HG03064 (cell line): ENCODE results near the gene MRPL24.
A peak's percentile ranks its signal among the peaks of the same experiment; 100 is the strongest.

Experiments
- ATAC-seq: cut with Tn5 transposase; IDR thresholded peaks from one replicate; pipeline ENCODE4 v1.9.1; 2021; ENCODE audit warnings: low read depth; ENCODE audit not compliant: unreplicated experiment

Gene MRPL24

DNA sequence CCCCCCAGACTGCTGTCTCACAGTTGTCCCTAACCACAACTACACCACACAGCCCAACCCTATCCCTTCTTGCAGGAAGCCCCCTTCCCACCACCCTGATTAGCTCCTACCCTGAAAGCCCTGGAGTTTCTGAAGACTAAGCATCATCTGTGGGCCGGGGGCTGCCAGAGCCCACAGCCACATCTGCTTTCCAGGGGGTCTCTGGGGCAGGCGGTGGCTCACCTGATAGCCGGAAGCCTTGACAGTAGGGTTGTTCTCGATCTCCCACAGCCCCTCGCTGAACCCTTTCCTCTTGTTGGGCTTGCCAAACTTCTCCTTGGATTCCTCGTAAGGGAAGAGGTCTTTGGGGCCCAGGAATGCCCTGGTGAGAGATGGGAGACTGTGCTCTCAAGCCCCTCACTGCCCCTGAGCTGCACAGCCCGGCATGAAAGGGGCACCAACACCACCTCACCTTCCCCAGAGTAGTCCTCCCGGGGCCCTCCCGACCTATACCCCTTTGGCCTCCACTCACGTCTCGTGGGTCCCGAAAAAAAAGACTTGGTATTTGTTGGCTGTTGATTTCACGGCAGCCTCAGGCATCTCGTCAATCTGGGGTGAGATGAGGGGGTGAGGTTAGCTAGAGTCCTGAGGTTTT is 4.0 kb upstream of the MRPL24 start:
- ATAC-seq, result no peak

DNA sequence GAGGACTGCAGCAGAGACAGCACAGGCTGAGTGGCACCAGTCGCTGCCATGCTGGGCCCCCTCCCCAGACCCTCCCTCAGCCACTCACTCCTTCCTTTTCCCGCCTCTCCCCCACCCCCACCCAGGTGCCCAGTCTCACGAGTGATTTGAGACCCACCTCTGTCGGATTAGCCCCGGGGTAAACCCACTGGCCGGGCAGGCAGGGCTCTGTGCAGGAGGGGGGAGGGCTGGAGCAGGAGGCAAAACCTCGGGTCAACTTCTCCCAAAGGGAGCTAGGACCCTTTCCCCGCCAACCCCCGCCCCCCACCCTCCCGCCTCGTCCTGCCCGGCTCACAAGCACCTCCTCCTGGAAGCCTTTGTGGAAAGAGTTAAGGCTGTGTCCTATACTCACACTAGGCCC is 3.5 kb upstream of the MRPL24 start:
- no peak for ATAC-seq

DNA sequence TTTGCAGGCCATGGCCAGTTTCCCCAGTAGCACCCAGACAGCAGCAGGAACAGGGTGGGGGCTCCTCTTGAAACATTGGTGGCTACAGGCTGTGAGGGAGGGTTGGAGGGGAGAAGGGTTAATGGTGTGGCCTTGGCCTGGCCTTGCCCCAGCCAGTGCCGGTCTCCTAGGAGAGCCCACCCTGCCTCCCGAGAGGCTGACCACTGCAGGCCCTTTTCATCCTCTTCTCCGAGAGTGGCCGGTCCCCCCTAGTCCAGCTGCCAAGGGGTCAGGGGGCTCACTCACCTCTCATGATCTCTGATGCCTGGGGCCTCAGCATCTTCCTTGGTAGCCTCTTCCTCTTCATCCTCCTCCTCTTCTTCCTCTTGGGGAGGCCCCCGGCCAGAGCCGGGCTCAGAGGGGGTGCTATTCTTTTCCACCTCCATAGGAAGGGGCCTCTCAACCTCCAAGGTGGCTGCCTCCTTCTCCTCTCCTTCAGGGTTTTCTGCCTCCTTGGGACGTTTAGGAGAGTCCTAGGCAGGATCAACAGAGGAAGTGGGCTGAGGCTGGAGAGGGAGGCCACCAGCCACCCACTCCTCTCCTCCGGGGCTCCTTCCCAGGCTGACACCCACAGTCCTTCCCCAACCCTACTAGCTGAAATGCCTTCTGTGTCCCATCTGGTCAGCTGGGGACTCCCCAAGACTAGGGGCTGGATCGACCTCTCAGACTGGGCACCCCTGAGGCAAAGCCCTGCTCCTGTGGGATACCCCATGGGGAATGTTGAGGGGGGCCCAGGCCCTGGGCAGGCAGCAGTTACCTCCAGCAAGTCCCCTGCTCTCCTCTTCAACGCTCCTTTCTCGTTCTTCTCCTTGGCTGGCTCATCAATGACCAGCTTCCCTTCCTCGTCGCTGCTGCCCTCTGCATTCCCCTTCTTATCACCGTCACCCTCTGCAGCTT is 2.7 kb upstream of the MRPL24 start:
- no peak for ATAC-seq

DNA sequence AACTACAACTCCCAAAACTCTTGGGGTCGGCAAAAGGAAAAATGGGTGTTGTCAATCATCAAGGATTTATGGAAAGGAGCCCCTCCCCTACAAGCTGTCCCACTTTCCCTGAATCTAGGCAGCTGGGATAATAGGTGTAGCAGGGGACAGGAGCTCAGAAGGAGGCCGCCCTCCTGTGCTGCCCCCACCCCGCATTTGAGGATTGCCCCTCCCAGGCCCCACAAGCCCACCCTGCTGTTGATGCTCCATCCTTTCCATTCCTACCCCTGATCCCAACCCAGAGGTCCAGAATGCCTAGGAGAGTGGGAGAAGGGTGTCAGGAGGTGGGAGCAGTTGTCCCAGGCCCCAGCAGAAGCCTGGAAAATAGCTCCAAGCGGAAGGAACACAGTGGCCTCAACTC is 1.9 kb upstream of the MRPL24 start:
- no peak for ATAC-seq

DNA sequence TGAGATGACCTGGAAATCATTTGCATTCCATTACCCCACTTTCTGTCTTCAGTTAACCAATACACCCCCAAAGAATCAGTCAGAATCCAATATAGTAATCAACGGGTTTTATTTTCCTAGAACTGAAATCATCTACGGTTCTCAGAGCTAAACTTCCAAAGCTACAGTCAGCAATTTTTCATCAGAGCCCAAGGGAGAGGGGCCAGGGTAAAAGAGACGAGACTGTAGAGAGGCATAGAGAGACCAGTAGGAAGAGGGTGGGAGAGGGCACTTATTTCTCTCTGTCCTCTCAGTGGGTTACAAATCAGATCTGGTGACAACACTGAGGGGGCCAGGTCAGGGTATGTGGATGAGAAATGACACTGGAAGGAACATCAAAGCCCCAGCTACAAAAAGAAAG is 1.1 kb upstream of the MRPL24 start:
- no peak for ATAC-seq

DNA sequence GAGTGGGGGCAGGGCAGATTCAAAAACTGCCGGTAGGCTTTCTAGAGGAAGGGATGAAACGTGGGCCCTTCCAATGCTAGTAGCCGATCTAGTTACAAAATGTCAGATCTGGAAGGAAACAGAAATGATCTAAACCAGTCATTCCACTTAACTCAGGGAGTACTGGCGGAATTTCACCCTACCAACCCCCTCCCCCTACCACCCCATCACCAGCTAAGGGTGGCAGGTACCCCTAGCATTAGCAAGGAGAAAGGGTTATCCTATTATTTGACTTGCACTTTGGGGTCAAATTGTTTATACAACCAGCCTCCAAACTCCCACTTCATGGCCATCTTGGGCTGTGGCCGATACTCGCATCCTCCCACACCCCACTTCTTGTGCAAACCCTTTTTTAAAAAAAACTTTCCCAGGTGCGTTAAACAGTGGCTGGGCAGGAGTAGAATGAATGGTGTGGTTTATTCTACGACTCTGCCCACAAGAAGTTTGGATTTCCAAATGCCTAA is 644 bp upstream of the MRPL24 start:
- no peak for ATAC-seq

DNA sequence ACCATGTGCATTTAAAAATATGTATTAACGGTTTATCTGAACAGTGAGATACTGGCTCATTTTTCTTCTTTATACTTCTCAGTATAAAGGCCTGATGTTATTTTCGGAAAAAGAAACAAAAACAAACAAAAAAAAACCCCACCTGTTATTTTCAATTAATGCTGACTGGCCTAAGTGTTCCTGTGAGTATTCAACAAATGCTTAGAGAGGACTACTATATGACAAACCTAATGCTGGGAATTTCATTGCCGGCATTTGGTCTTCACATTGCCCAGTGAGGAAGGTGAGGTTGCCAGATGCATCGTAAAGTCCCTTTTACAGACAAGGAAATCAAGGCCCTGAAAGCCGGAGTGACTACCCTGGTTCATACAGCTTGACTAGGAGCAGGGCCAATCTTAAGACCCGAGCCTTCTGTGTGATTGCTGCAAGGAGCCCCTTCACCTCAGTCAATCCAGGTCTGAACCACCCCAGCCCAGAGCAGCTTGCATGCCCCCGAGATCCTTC is 599 bp downstream of the MRPL24 start:
- ATAC-seq, result no peak

DNA sequence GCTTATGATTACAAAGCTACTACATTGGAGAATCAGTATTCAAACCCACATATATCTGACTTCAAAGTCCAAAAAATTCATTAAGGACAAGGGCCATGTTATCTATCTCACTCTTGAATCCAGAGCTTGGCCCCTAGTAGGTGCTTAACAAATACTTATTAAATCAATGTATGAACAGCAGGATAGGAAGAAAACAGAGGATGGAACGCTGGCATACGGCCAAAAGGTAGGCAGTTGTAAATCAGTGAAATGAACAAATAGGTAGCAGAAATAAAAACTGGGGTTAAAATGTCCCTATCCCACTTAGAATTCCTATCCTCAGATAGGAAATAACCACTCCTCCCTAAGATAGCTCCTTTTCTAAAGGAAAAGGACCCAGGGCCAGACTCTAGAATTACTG is 2.0 kb downstream of the MRPL24 start:
- no peak for ATAC-seq

DNA sequence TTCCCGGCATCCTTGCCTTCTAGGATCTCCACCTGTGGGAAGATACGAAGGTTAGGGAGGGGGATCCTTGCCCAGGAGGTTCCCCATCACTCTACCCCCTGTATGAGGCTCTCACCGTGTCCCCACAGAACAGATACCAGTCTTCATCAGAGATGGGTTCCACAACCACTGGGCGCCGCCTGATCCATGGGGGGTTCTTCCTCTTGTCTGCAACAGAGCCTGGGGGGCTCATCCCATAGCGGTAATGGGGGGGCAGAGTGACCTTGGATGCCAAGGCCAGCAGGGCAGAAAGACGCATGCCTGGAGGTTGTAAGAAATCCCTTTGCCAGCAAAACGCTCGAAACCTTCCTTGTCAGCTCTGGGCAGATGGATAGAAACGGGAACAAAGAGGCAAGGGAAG is 2.5 kb downstream of the MRPL24 start:
- no peak for ATAC-seq

DNA sequence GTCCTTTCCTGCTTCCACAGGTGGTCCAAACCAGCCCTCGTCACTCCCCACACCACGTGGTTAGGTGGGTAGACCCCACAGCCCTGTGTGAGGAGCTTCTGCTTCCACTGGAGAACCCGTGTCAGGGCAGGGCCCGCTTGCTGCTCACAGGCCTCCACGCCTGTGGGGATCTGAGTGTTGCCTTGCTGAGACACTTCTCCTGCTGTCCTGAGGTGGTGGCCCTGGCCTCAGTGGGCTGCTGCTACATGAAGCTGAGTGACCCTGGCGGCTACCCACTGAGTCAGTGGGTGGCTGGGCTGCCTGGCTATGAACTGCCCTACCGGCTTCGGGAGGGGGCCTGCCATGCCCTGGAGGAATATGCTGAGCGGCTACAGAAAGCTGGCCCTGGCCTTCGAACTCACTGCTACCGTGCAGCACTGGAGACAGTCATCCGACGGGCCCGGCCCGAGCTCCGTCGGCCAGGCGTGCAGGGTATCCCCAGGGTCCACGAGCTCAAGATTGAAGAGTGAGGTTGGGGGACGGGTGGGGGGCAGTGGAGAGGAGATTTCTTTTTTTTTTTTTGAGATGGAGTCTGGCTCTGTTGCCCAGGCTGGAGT is 6.8 kb downstream of the MRPL24 start:
- no peak for ATAC-seq

DNA sequence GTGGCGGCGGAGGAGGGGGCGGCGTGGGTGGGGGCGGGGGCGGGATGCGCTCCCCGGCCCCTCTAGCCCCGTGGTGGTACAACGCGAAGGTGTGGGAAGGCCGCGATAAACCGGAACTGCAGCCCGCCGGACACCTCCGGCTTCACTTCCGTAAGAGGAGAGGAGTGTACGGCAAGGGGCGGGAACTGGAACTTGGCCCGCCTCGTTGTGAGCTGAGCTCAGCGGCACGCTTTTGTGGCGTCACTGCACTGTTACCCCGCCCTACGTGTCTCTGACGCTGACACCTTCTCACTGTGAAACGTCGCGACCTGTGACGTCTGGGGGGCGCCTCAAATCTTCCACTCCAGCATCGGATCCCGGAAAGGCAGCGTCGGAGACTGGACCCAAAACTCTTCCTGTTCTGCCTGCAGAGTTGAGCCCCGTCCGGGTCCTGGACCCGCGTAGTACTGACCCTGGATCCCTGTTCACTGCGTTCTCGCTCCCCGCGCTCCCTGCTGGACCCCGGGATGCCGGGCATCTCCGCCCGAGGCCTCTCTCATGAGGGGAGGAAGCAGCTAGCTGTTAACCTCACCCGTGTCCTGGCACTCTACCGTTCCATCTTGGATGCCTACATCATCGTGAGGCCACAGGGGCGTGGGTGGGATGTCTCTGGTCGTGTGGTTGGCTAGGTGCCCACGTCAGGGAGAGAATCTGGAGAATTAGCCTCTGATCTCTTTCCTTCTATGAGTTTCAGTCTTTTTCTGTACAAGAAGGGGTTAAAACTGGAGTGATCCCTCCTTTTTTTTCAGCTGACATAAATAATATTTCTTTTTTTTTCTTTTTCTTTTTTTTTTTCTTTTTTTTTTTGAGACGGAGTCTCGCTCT is 12.1 kb downstream of the MRPL24 start, which contains the start of gene ISG20L2:
ISG20L2 (minus strand) TSS at position 168 of the 864 bp plus-strand sequence. CDS start 1,114 bp downstream, outside the sequence.
- ATAC-seq, result peak; percentile 84

DNA sequence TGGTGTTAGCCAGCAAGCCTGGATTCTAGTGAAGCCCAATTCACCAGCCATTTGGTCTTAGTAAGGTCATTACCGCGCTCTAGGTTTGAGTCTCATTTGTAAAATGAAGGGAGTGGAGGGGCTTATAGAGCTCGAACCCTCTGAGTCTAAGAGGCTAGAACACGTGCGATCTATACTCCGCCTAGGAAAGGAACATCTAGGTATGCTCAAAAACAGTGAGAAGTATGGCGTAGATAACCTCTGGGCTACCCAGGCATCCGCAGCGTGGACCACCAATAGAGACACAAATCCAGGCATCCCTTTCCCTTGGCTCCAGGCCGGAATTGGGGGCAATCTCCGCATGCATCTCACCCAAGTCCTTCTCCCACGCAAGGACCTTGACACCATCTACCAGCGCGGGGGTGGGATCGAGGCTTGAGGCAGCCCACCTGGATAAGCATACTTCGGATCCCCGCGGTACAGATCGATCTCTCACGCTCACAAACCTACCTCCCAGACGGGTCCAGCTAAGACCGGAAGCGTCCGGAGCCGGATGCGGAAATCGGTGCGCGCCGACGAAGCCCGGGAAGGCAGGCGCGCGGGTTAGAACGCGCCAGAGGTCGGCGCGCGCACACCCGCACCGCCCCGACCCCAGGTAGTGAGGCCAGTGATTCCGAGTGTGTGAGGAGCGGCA is 12.8 kb downstream of the MRPL24 start, which contains the start of gene METTL25B:
METTL25B (plus strand) TSS at position 544 of the 673 bp plus-strand sequence. CDS start 636 bp downstream, outside the sequence.
- peak; percentile 44 for ATAC-seq

DNA sequence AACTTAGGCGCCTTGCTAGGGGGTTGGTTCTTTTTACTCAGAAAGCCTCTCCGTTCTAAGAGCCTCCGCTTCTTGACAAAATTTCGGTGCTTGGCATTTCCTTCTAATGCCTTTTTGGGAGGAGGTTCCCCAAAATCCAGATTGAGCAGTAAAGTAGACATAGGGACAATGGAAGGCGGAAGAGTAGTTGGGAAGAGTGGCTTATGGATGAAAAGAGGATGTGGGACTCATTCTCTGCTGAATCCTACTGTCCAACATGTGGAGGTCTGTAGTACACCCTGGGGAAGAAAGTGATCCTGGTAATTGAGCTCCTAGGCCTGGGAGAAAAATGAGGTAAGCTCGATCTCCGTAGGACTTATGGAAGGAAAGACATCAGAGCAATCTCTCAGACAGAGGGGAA is 13.4 kb downstream of the MRPL24 start:
- no peak for ATAC-seq

DNA sequence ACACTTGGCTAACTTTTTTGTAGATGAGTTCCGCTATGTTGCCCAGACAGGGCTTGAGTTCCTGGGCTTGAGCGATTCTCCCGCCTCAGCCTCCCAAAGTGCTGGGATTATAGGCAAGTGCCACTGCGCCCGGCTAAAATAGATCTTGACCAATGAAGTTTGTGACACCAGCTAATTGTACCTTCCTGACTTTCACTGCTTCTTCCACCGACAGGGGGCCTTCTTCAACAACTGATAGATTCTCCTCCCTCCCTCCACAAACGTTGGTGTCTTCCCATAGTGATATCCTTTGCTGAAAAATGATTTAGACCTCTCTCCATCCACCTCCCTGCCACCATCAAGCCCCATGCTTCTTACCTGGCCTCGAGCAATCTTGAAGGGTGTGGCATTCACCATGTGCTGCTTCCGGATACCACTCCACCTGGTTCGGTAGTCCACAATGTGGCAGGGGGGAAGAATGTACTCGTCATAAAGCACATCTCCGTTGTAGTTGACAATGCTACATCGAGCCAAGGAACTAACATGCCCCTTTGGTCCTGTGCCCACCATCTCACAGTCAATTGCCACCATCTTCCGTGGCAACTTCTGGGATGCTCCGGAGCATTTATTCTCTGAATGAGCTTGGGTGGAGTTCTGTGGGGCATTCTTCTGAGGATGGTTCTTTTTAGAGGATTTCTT is 14.2 kb downstream of the MRPL24 start:
- no peak for ATAC-seq

DNA sequence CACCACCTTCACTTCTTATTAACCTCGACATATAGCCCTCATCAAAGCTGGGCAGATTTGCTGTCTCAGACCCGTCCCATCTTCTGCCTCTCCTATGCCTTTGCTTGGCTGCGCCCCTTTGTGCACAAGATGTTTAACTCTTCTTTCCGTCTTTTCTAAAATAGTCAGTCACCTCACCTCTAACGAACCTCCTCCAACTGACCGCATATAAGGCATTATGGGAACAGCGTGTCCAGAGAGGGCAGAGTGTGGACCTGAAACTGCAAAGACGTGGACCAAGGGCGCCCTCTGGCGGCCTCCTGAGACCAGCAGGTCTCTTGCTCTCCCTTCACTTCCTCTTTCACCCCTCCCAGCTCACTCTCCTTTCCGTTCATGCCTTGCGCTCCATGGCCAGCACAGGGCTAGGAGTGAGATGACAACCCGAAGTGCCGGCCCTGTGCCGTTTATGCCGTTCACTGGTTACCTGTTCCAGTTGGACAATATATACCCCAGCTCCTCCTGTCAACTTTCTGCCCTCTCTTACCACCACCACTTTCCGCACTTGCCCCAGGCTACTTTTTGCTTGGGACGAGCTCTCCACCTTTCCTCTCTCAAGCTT is 15.1 kb downstream of the MRPL24 start:
- ATAC-seq, result no peak

DNA sequence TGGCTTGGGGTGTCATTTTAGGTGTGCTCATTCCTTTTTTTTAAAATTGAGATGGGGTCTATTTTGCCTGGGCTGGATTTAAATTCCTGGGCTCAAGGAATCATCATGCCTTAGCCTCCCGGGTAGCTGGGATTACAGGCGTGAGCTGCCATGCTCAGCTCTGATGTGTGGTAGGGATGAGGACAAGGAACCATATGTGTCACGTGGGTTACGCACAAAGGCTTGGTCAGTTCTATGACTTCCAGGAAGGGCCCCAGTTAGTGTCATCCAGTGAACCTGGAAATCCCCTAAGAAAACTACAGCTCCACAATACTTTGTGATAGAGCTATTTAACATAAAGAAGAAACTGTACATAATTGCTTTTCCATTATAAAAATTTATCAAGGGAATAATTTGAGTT is 19.4 kb downstream of the MRPL24 start:
- no peak for ATAC-seq

DNA sequence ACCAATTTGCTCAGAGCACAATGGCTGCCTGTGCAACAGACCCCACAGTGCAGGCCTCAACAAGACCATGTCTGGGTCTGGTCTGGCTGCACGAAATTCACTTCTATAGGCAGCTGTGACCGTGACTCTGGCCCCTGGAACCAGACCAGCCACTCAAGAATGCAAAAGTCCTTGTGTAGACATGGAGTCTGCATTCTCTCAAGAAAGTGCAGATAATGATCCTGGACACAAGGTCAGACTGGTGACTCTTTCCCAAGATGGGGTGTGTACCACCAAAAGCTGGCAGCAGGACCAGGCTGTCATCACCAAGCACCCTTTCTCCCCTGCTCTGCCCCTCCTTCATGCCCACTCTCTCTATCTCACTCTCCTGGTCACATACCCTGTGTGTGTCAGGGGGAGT is 19.8 kb downstream of the MRPL24 start:
- ATAC-seq, result no peak

DNA sequence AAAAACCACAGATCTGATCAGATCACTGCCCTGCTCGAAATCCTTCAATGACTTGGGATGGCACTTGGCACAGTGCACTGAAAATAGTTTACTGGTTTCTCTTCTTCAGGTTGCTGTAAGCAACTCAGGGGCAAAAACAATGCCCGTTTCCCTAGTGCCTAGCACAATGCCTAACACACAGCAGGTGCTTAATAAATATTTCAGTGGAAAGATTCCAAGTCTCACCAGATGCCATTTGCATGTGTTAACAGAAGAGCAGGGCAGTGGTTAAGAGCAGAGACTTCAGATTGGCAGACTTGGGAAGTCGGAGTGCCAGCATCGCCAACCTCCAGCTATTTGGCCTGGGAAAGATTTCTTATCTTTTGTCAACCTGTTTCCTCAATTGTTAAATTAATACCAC is 23.5 kb downstream of the MRPL24 start:
- ATAC-seq, result no peak

DNA sequence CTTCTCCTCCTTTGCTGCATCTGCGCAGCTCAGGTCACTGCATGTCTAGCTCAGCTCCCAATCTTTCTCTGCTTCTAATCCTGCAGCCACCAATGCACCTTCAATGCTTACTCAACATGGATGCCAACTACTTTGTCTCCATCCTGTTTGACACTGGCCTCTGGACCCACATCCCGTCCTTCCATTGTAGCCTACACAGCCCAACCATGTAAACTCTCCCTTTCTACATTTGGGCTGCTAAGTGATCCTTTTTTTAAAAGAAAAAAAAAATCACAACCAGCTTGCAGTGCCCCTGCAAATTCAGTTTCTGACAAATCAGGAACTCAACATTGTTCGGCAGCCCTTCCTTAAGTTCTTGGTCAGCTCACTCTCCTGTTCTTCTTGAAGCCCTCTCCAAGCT is 26.1 kb downstream of the MRPL24 start:
- ATAC-seq, result no peak
